IMR-90 (cell line): ENCODE results near the gene NKAIN2. TPM values are rescaled to one million over a fixed set of nuclear protein-coding genes. Genes with fewer than 3 reads are reported as not detected.

Experiments
- ATAC-seq: fragments of 200-7000 bp; cut with Tn5 transposase; 2 replicates; pipeline ENCODE4 v1.9.1; 2020; ENCODE audit warnings: low read depth, mild to moderate bottlenecking, moderate library complexity
- BruUV-seq: library from RNA; stranded (reverse); fragments of 400-500 nt; replicated peaks from 2 replicates; lab custom pipeline; 2021; lab: Mats Ljungman, UMichigan
- CTCF ChIA-PET: fragments of 300-600 bp; formaldehyde crosslinking; extraction: SDS; loops from one replicate; lab custom pipeline; 2021; ENCODE audit warnings: antibody characterized with exemption; lab: Yijun Ruan, JAX
- POLR2A ChIA-PET: fragments of 300-600 bp; sonication (Branson Sonifier 250); formaldehyde crosslinking; loops from one replicate; lab custom pipeline; 2022; ENCODE audit warnings: antibody characterized with exemption; ENCODE audit not compliant: unreplicated experiment; lab: Charles Lee
- DNase-seq: peaks from one replicate; pipeline ENCODE4 v3.0.0; 2013
- H2AFZ ChIP-seq: replicated peaks from 2 replicates; pipeline ENCODE3; 2013; ENCODE audit warnings: low read length, mild to moderate bottlenecking; ENCODE audit not compliant: poor library complexity
- H2AK5ac ChIP-seq: 2 replicates; pipeline ENCODE4 v1.6.1; 2013; ENCODE audit warnings: low read depth, low read length, inconsistent platforms
- H2AK9ac ChIP-seq: replicated peaks from 2 replicates; pipeline ENCODE3; 2013; ENCODE audit warnings: mild to moderate bottlenecking, low read depth, low read length, moderate library complexity; ENCODE audit not compliant: poor library complexity
- H2BK120ac ChIP-seq: 2 replicates; pipeline ENCODE4 v1.6.1; 2013; ENCODE audit warnings: low read depth, low read length, inconsistent platforms
- H2BK15ac ChIP-seq: 3 replicates; pipeline ENCODE4 v1.6.1; 2013; ENCODE audit warnings: low read depth, low read length, inconsistent platforms
- H2BK20ac ChIP-seq: 2 replicates; pipeline ENCODE4 v1.6.1; 2013; ENCODE audit warnings: low read depth, mild to moderate bottlenecking, inconsistent platforms, low read length, moderate library complexity
- H2BK5ac ChIP-seq: 2 replicates; pipeline ENCODE4 v1.6.1; 2013; ENCODE audit warnings: mild to moderate bottlenecking, low read depth, low read length, inconsistent platforms; ENCODE audit not compliant: poor library complexity, severe bottlenecking
- H3K14ac ChIP-seq: replicated peaks from 2 replicates; pipeline ENCODE4 v1.6.1; 2013; ENCODE audit warnings: low read depth, low read length, inconsistent platforms
- H3K18ac ChIP-seq: 2 replicates; pipeline ENCODE4 v1.6.1; 2013; ENCODE audit warnings: low read depth, low read length, control low read depth
- H3K23ac ChIP-seq: 2 replicates; pipeline ENCODE4 v1.6.1; 2013; ENCODE audit warnings: low read depth, low read length, inconsistent platforms
- H3K27ac ChIP-seq: 2 replicates; pipeline ENCODE4 v1.5.1; 2013; ENCODE audit warnings: mild to moderate bottlenecking, control low read depth, low read length; ENCODE audit not compliant: insufficient read depth
- H3K27me3 ChIP-seq: 2 replicates; pipeline ENCODE4 v1.6.1; 2013; ENCODE audit warnings: low read length; ENCODE audit not compliant: control insufficient read depth, insufficient read depth
- H3K36me3 ChIP-seq: 2 replicates; pipeline ENCODE4 v1.6.1; 2013; ENCODE audit warnings: low read length, mixed read lengths; ENCODE audit not compliant: control insufficient read depth, insufficient read depth
- H3K4ac ChIP-seq: 2 replicates; pipeline ENCODE4 v1.6.1; 2013; ENCODE audit warnings: low read depth, low read length, inconsistent platforms
- H3K4me1 ChIP-seq: 2 replicates; pipeline ENCODE4 v1.6.1; 2013; ENCODE audit warnings: low read length, mixed read lengths; ENCODE audit not compliant: control insufficient read depth, insufficient read depth
- H3K4me2 ChIP-seq: 2 replicates; pipeline ENCODE4 v1.6.1; 2013; ENCODE audit warnings: low read depth, mild to moderate bottlenecking, control low read depth, low read length, moderate library complexity
- H3K4me3 ChIP-seq: 2 replicates; pipeline ENCODE4 v1.5.1; 2013; ENCODE audit warnings: low read depth, mild to moderate bottlenecking, control low read depth, low read length, moderate library complexity; ENCODE audit not compliant: insufficient read depth
- H3K56ac ChIP-seq: 2 replicates; pipeline ENCODE4 v1.6.1; 2013; ENCODE audit warnings: low read length, inconsistent platforms; ENCODE audit not compliant: insufficient read depth; ENCODE audit errors: extremely low read depth
- H3K79me1 ChIP-seq, 2 experiments: 2 replicates each; pipeline ENCODE4 v1.6.1; 2013; ENCODE audit warnings: low read length in 2 of 2, inconsistent platforms in 1 of 2, low read depth in 1 of 2
- H3K9ac ChIP-seq: 2 replicates; pipeline ENCODE4 v1.6.1; 2013; ENCODE audit warnings: low read depth, low read length, control low read depth
- H3K9me1 ChIP-seq: 2 replicates; pipeline ENCODE4 v1.6.1; 2013; ENCODE audit warnings: low read length, inconsistent platforms; ENCODE audit not compliant: insufficient read depth
- H3K9me3 ChIP-seq: 2 replicates; pipeline ENCODE4 v1.6.1; 2013; ENCODE audit warnings: low read length; ENCODE audit not compliant: control insufficient read depth, insufficient read depth
- H4K20me1 ChIP-seq: 2 replicates; pipeline ENCODE4 v1.6.1; 2013; ENCODE audit warnings: low read length, inconsistent platforms; ENCODE audit not compliant: insufficient read depth
- H4K5ac ChIP-seq: 2 replicates; pipeline ENCODE4 v1.6.1; 2013; ENCODE audit warnings: mild to moderate bottlenecking, low read depth, low read length, control low read depth
- H4K8ac ChIP-seq, 2 experiments: 2 replicates each; pipeline ENCODE4 v1.6.1; 2013; ENCODE audit warnings: low read depth in 2 of 2, low read length in 2 of 2, control low read depth in 1 of 2, inconsistent platforms in 1 of 2
- H4K91ac ChIP-seq: 2 replicates; pipeline ENCODE4 v1.6.1; 2013; ENCODE audit warnings: low read depth, low read length, inconsistent platforms; ENCODE audit not compliant: insufficient read depth
- CEBPB ChIP-seq: IDR thresholded peaks from 2 replicates; pipeline ENCODE4 v1.6.1; 2012; ENCODE audit warnings: low read depth, low read length, improper control_type of control experiment
- CHD1 ChIP-seq: IDR thresholded peaks from 2 replicates; pipeline ENCODE4 v1.6.1; 2012; ENCODE audit warnings: low read depth, low read length, improper control_type of control experiment
- MAFK ChIP-seq: IDR thresholded peaks from 2 replicates; pipeline ENCODE4 v1.6.1; 2012; ENCODE audit warnings: low read depth, low read length, improper control_type of control experiment
- MAZ ChIP-seq: IDR thresholded peaks from 2 replicates; pipeline ENCODE4 v1.6.1; 2012; ENCODE audit warnings: low read depth, mild to moderate bottlenecking, low read length, improper control_type of control experiment, moderate library complexity, borderline replicate concordance
- MXI1 ChIP-seq: IDR thresholded peaks from 2 replicates; pipeline ENCODE4 v1.6.1; 2012; ENCODE audit warnings: low read depth, mild to moderate bottlenecking, low read length, moderate library complexity, borderline replicate concordance
- NFE2L2 ChIP-seq: fragments of 150-350 bp; IDR thresholded peaks from 2 replicates; pipeline ENCODE4 v1.6.1; 2016; ENCODE audit warnings: low read depth, mild to moderate bottlenecking, low read length
- POLR2A ChIP-seq: IDR thresholded peaks from 2 replicates; pipeline ENCODE4 v1.6.1; 2012; ENCODE audit warnings: mild to moderate bottlenecking, low read depth, low read length
- RAD21 ChIP-seq: IDR thresholded peaks from 2 replicates; pipeline ENCODE4 v1.6.1; 2012; ENCODE audit warnings: low read length, improper control_type of control experiment
- RCOR1 ChIP-seq: IDR thresholded peaks from 2 replicates; pipeline ENCODE4 v1.6.1; 2012; ENCODE audit warnings: mild to moderate bottlenecking, low read length, improper control_type of control experiment; ENCODE audit not compliant: insufficient replicate concordance
- RFX5 ChIP-seq: IDR thresholded peaks from 2 replicates; pipeline ENCODE4 v1.8.0; 2012; ENCODE audit warnings: low read depth, mild to moderate bottlenecking, low read length, moderate library complexity
- SMC3 ChIP-seq: fragments of 150-350 bp; IDR thresholded peaks from 2 replicates; pipeline ENCODE4 v1.6.1; 2016; ENCODE audit warnings: low read depth, mild to moderate bottlenecking, antibody characterized with exemption, low read length, moderate library complexity
- WGBS, 2 experiments: methylation state at CpG; one replicate each; pipeline versions ENCODE4 v1.1.5 to v1.1.7; 2013; ENCODE audit warnings: missing lambda C conversion rate in 2 of 2; ENCODE audit not compliant: insufficient read length in 1 of 2; ENCODE audit errors: extremely low coverage in 2 of 2; 5-methylcytosine and 5-hydroxymethylcytosine counted together
- dilution Hi-C: fragments of 300-500 bp; cut with HindIII; formaldehyde crosslinking; loops from one replicate; pipeline ENCODE4 v1.14.3; 2018; ENCODE audit warnings: low sequenced_read_pairs; ENCODE audit not compliant: unreplicated experiment
- in situ Hi-C: fragments of 300-500 bp; cut with MboI; formaldehyde crosslinking; loops from 3 replicates; pipeline ENCODE4 v1.14.3; 2019; ENCODE audit warnings: low sequenced_read_pairs, inconsistent platforms, mixed read lengths
- intact Hi-C: fragments of 100-400 bp; cut with micrococcal nuclease; formaldehyde crosslinking; loops from 2 replicates; pipeline ENCODE4 v1.10.0; 2022
- polyA plus RNA-seq, 3 experiments: library from polyadenylated mRNA; depleted of rRNA; stranded (reverse); fragments of >200 nt; gene quantifications; 2 replicates each; pipeline ENCODE4 v1.2.3, GENCODE V29; 2012; ENCODE audit warnings: low replicate concordance in 1 of 3
- total RNA-seq: library from RNA; depleted of rRNA; stranded (reverse); fragments of >200 nt; gene quantifications from 2 replicates; pipeline ENCODE4 v1.2.3, GENCODE V29; 2012
- TF ChIP-seq, protein P1 (sequence below): conservative IDR thresholded peaks from 2 replicates; pipeline ENCODE4 v1.5.1; 2012; ENCODE audit warnings: mild to moderate bottlenecking, low read depth, low read length, improper control_type of control experiment
- TF ChIP-seq, protein P2 (sequence below): fragments of 150-350 bp; IDR thresholded peaks from 2 replicates; pipeline ENCODE4 v1.6.1; 2017; ENCODE audit warnings: mild to moderate bottlenecking, antibody characterized with exemption, low read length, low read depth

The NKAIN2 gene
- total and polyA plus RNA-seq, 2 of the 4 experiments (the other 2 are of a cell fraction): not detected

GRCh38 chr6:124080483-124080882, 276.8 kb downstream of the NKAIN2 start:
- Histone ChIP-seq H3K27ac (no peak overlapping the region), H3K56ac (no peak overlapping the region), H3K4ac (no peak overlapping the region), H3K36me3 (no peaks in the 10 kb centered on the region), H2BK120ac (no peak overlapping the region), H4K91ac (no peak overlapping the region), H3K4me1 (no peaks in the 10 kb centered on the region), H3K79me1 (no peaks in the 10 kb centered on the region), H3K27me3 (no peaks in the 10 kb centered on the region), H4K8ac (no peak overlapping the region), H3K14ac (no peak overlapping the region), H4K20me1 (no peaks in the 10 kb centered on the region), H2BK5ac (no peak overlapping the region), H2AK9ac (no peak overlapping the region), H2AFZ (no peak overlapping the region), H3K23ac (no peak overlapping the region), H3K4me3 (no peak overlapping the region), H3K9ac (no peak overlapping the region), H3K9me1 (no peaks in the 10 kb centered on the region), H2BK20ac (no peak overlapping the region), H2AK5ac (no peak overlapping the region), H3K18ac (no peak overlapping the region), H3K4me2 (no peak overlapping the region), H2BK15ac (no peak overlapping the region), H3K9me3 (no peaks in the 10 kb centered on the region), H4K5ac (no peak overlapping the region)
- dilution Hi-C loops (no loop called here), intact Hi-C loops (no loop called here), in situ Hi-C loops (no loop called here)
- POLR2A ChIA-PET: no interaction called here
- no CpG with 5 or more reads among the region's 1 CpG for WGBS, 2 experiments
- DNase-seq (no peak), ATAC-seq (no peak)
- BruUV-seq: no TSS peak
- CTCF ChIA-PET: no interaction called here
- TF ChIP-seq, protein P1, sequence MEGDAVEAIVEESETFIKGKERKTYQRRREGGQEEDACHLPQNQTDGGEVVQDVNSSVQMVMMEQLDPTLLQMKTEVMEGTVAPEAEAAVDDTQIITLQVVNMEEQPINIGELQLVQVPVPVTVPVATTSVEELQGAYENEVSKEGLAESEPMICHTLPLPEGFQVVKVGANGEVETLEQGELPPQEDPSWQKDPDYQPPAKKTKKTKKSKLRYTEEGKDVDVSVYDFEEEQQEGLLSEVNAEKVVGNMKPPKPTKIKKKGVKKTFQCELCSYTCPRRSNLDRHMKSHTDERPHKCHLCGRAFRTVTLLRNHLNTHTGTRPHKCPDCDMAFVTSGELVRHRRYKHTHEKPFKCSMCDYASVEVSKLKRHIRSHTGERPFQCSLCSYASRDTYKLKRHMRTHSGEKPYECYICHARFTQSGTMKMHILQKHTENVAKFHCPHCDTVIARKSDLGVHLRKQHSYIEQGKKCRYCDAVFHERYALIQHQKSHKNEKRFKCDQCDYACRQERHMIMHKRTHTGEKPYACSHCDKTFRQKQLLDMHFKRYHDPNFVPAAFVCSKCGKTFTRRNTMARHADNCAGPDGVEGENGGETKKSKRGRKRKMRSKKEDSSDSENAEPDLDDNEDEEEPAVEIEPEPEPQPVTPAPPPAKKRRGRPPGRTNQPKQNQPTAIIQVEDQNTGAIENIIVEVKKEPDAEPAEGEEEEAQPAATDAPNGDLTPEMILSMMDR: no peak
- TF ChIP-seq SMC3: no peak
- no peak for TF ChIP-seq MAFK
- TF ChIP-seq MAZ: no peak
- TF ChIP-seq MXI1: no peak
- TF ChIP-seq NFE2L2: no peak
- no peak for TF ChIP-seq RFX5
- no peak for TF ChIP-seq RCOR1
- no peak for TF ChIP-seq POLR2A
- no peak for TF ChIP-seq CEBPB
- TF ChIP-seq, protein P2, sequence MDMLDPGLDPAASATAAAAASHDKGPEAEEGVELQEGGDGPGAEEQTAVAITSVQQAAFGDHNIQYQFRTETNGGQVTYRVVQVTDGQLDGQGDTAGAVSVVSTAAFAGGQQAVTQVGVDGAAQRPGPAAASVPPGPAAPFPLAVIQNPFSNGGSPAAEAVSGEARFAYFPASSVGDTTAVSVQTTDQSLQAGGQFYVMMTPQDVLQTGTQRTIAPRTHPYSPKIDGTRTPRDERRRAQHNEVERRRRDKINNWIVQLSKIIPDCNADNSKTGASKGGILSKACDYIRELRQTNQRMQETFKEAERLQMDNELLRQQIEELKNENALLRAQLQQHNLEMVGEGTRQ: no peak
- TF ChIP-seq RAD21: no peak
- TF ChIP-seq CHD1: no peak
